K562 (cell line): ENCODE data around the gene ABCC9. TPM values are rescaled to one million over a fixed set of nuclear protein-coding genes. Genes with fewer than 3 reads are reported as not detected.

Experiments
- ATAC-seq: fragments of 200-7000 bp; cut with Tn5 transposase; 3 replicates; pipeline ENCODE4 v1.9.1; 2020; ENCODE audit warnings: moderate library complexity
- BruUV-seq: library from RNA; stranded (reverse); fragments of 400-500 nt; replicated peaks from 2 replicates; lab custom pipeline; 2021; lab: Mats Ljungman, UMichigan
- CTCF ChIA-PET: fragments of 300-600 bp; formaldehyde crosslinking; extraction: SDS; loops from one replicate; lab custom pipeline; 2021; ENCODE audit warnings: low intra/inter-chr PET ratio; lab: Yijun Ruan, JAX
- POLR2A ChIA-PET: fragments of 300-600, 350-650 bp; sonication (Branson Sonifier 250); formaldehyde crosslinking; extraction: SDS; loops from one replicate; lab custom pipeline; 2021; ENCODE audit warnings: antibody characterized with exemption, inconsistent platforms; lab: Yijun Ruan, JAX
- DNase-seq, 4 experiments: peaks; one replicate each; pipeline versions ENCODE4 v3.0.0 to v3.0.0-alpha.2; 2011 to 2018; ENCODE audit warnings: low spot score in 3 of 4, mixed read lengths in 3 of 4; ENCODE audit errors: extremely low read depth in 1 of 4
- FAIRE-seq: peaks from 2 replicates; lab custom pipeline; 2011; peaks lifted over from hg19 to GRCh38; lab: Jason Lieb, UNC
- H2AFZ ChIP-seq: 2 replicates; pipeline ENCODE4 v1.6.0; 2011; ENCODE audit warnings: low read depth, low read length, control low read depth, inconsistent platforms
- H3K27ac ChIP-seq: fragments of 200-600 bp; 3 replicates; pipeline ENCODE4 v1.8.0; 2011; ENCODE audit warnings: low read depth, mild to moderate bottlenecking, control low read depth, inconsistent platforms, low read length, moderate library complexity, mixed read lengths; ENCODE audit errors: extremely low read depth
- H3K27me3 ChIP-seq, 2 experiments: fragments of 300-600 bp in 1 of 2; 2 replicates in 1 of 2; 3 replicates in 1 of 2; pipeline versions ENCODE4 v1.6.0 to v1.8.0; 2011; ENCODE audit warnings: inconsistent platforms in 2 of 2, low read length in 2 of 2, mild to moderate bottlenecking in 1 of 2, mixed read lengths in 1 of 2, moderate library complexity in 1 of 2; ENCODE audit not compliant: control insufficient read depth in 2 of 2, insufficient read depth in 2 of 2
- H3K36me3 ChIP-seq: fragments of 300-600 bp; 3 replicates; pipeline ENCODE4 v1.8.0; 2011; ENCODE audit warnings: mild to moderate bottlenecking, low read length, inconsistent platforms; ENCODE audit not compliant: control insufficient read depth, insufficient read depth
- H3K4me1 ChIP-seq, 2 experiments: fragments of 200-600 bp in 1 of 2; replicated peaks in 1 of 2; 2 replicates in 1 of 2; 3 replicates in 1 of 2; pipeline versions ENCODE4 v1.5.1 to v1.8.0; 2011; ENCODE audit warnings: inconsistent platforms in 2 of 2, low read length in 2 of 2, mild to moderate bottlenecking in 1 of 2, mixed read lengths in 1 of 2, moderate library complexity in 1 of 2; ENCODE audit not compliant: control insufficient read depth in 2 of 2, insufficient read depth in 2 of 2
- H3K4me2 ChIP-seq: 2 replicates; pipeline ENCODE4 v1.6.1; 2011; ENCODE audit warnings: low read length, control low read depth, inconsistent platforms, mixed read lengths; ENCODE audit not compliant: insufficient read depth
- H3K4me3 ChIP-seq: fragments of 200-600 bp; sonication (generic), shearing (Covaris generic); 2 replicates; pipeline ENCODE4 v1.5.1; 2016; ENCODE audit warnings: control low read depth, inconsistent platforms
- H3K79me2 ChIP-seq: fragments of 200-600 bp; 3 replicates; pipeline ENCODE4 v1.8.0; 2011; ENCODE audit warnings: low read length, inconsistent platforms; ENCODE audit not compliant: control insufficient read depth, insufficient read depth
- H3K9ac ChIP-seq, 2 experiments: 2 replicates each; pipeline versions ENCODE4 v1.6.0 to v1.6.1; 2011; ENCODE audit warnings: low read depth in 2 of 2, low read length in 2 of 2, control low read depth in 1 of 2, inconsistent platforms in 1 of 2, mild to moderate bottlenecking in 1 of 2, mixed read lengths in 1 of 2; ENCODE audit not compliant: insufficient read depth in 1 of 2
- H3K9me1 ChIP-seq: one replicate; pipeline ENCODE4 v1.6.0; 2011; ENCODE audit warnings: inconsistent platforms, mild to moderate bottlenecking, low read length, moderate library complexity; ENCODE audit not compliant: control insufficient read depth, insufficient read depth
- H3K9me3 ChIP-seq: replicated peaks from 2 replicates; pipeline ENCODE4 v1.5.1; 2011; ENCODE audit warnings: low read depth, low read length, inconsistent platforms; ENCODE audit not compliant: control insufficient read depth, insufficient read depth
- H4K20me1 ChIP-seq: replicated peaks from 2 replicates; pipeline ENCODE4 v1.6.1; 2011; ENCODE audit warnings: low read length, inconsistent platforms, mixed read lengths; ENCODE audit not compliant: control insufficient read depth, insufficient read depth
- CCNT2 ChIP-seq: IDR thresholded peaks from 2 replicates; pipeline ENCODE4 v1.6.1; 2011; ENCODE audit warnings: borderline replicate concordance, low read depth, mild to moderate bottlenecking, moderate library complexity, mixed read lengths, low read length; ENCODE audit not compliant: insufficient read length; ENCODE audit errors: extremely low read depth
- FOXP1 ChIP-seq: sonication (generic); formaldehyde crosslinking; IDR thresholded peaks from 2 replicates; pipeline ENCODE4 v1.8.0; 2022; ENCODE audit warnings: mild to moderate bottlenecking, missing genetic modification reagents
- HOXB6 ChIP-seq: fragments of 250-450 bp; sonication (Bioruptor Pico); IDR thresholded peaks from 2 replicates; pipeline ENCODE4 v1.5.1; 2022; ENCODE audit warnings: mild to moderate bottlenecking, borderline replicate concordance
- TCFL5 ChIP-seq: fragments of 250-450 bp; sonication (Bioruptor Pico); conservative IDR thresholded peaks from 2 replicates; pipeline ENCODE4 v1.6.1; 2021; ENCODE audit warnings: mild to moderate bottlenecking, moderate library complexity, matching md5 sums
- ZNF24 ChIP-seq: fragments of 450-650 bp; IDR thresholded peaks from 2 replicates; pipeline ENCODE4 v1.6.1; 2016
- WGBS: fragments of 100-300 bp; shearing (Covaris generic); methylation state at CpG from one replicate; pipeline ENCODE4 v1.1.6; 2016; ENCODE audit warnings: low coverage, mixed read lengths; ENCODE audit not compliant: insufficient coverage; ENCODE audit errors: missing lambda C conversion rate; 5-methylcytosine and 5-hydroxymethylcytosine counted together
- in situ Hi-C: fragments of 300-500 bp; cut with MboI; formaldehyde crosslinking; loops from 4 replicates; pipeline ENCODE4 v1.15.0; 2018; ENCODE audit warnings: inconsistent platforms, mixed read lengths
- intact Hi-C: fragments of 100-400 bp; cut with micrococcal nuclease; formaldehyde crosslinking; loops from 2 replicates; pipeline ENCODE4 v1.14.2; 2022
- polyA plus RNA-seq, 8 experiments: library from polyadenylated mRNA; depleted of rRNA in 4 of 8; stranded (reverse) in 5 of 8; unstranded in 3 of 8; fragments of >200 nt; fragmentation: Nextera tagmentation in 2 of 8; fragmentation: Illumina TruSeq in 1 of 8; extraction: Ambion mirVana in 2 of 8; extraction: Trizol in 1 of 8; gene quantifications; 2 replicates each; pipeline versions ENCODE4 v1.2.1 to v1.2.3, GENCODE V29; 2011 to 2014; ENCODE audit warnings: inconsistent platforms in 1 of 8, missing spikeins in 1 of 8
- total RNA-seq, 7 experiments: library from RNA; depleted of rRNA in 6 of 7; stranded (reverse); fragments of >200 nt in 6 of 7; fragmentation: Illumina TruSeq in 2 of 7; extraction: Trizol in 2 of 7; gene quantifications; 2 replicates each; pipeline versions ENCODE4 v1.2.1 to v1.2.3, GENCODE V29; 2011 to 2021; ENCODE audit warnings: low replicate concordance in 1 of 7
- TF ChIP-seq, protein P1 (sequence below): fragments of 250-450 bp; sonication (Bioruptor Pico); IDR thresholded peaks from 2 replicates; pipeline ENCODE4 v1.4.0; 2020; ENCODE audit warnings: borderline replicate concordance
- TF ChIP-seq, protein P2 (sequence below): fragments of 200-400 bp; formaldehyde crosslinking; IDR thresholded peaks from 2 replicates; pipeline ENCODE4 v1.6.1; 2017; ENCODE audit warnings: mild to moderate bottlenecking, low read depth, low read length, moderate library complexity
- TF ChIP-seq, protein P3 (sequence below), 2 experiments: fragments of 250-450 bp in 1 of 2; fragments of 450-650 bp in 1 of 2; sonication (Bioruptor Pico) in 1 of 2; IDR thresholded peaks; 2 replicates each; pipeline versions ENCODE4 v1.6.1 to v1.8.0; 2016 to 2021; ENCODE audit warnings: mild to moderate bottlenecking in 2 of 2, moderate library complexity in 2 of 2, missing compliant biosample characterization in 1 of 2, missing genetic modification characterization in 1 of 2
- TF ChIP-seq, protein P4 (sequence below): IDR thresholded peaks from 3 replicates; pipeline ENCODE4 v1.6.1; 2011; ENCODE audit warnings: borderline replicate concordance, mild to moderate bottlenecking; ENCODE audit not compliant: insufficient read length, insufficient read depth
- TF ChIP-seq, protein P5 (sequence below): sonication (generic); formaldehyde crosslinking; IDR thresholded peaks from 2 replicates; pipeline ENCODE4 v1.8.0; 2022; ENCODE audit warnings: mild to moderate bottlenecking, missing genetic modification reagents

The ABCC9 gene
- total and polyA plus RNA-seq, 9 of the 15 experiments (the other 6 are each of a cell fraction or from before 2014, with no cell fraction given), result 0.05 to 0.40 (median 0.18) TPM

DNA sequence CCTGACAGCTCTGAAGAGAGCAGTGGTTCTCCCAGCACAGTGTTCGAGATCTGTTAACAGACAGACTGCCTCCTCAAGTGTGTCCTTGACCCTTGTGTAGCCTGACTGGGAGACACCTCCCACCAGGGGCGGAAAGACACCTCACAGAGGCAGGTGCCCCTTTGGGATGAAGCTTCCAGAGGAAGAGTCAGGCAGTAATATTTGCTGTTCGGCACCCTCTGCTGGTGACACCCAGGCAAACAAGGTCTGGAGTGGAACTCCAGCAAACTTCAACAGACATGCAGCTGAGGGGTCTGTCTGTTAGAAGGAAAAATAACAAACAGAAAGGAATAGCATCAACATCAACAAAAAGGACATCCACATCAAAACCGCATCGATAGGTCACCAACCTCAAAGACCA lies 21.6 kb upstream of the ABCC9 start:
- Histone ChIP-seq H3K27ac (no peak overlapping the region), H3K9ac (no peak overlapping the region), H3K79me2 (no peaks in the 10 kb centered on the region), H3K4me2 (no peak overlapping the region), H3K27me3 (no peaks in the 10 kb centered on the region), H2AFZ (no peak overlapping the region), H3K9me1 (no peaks in the 10 kb centered on the region), H4K20me1 (no peaks in the 10 kb centered on the region), H3K9me3 (no peaks in the 10 kb centered on the region), H3K4me3 (no peak overlapping the region), H3K36me3 (no peaks in the 10 kb centered on the region), H3K4me1 (no peaks in the 10 kb centered on the region)
- 12% methylated on average over 5 of the region's 5 CpGs for WGBS
- CTCF ChIA-PET, result no interaction called here
- intact Hi-C loops (no loop called here), in situ Hi-C loops (no loop called here)
- DNase-seq (no peak), ATAC-seq (no peak), FAIRE-seq (no peak)
- TF ChIP-seq FOXP1 (no peak), TCFL5 (CRISPR knock-in tag) (no peak), CCNT2 (no peak), ZNF24 (no peak), HOXB6 (CRISPR knock-in tag) (no peak)
- TF ChIP-seq, protein P1, sequence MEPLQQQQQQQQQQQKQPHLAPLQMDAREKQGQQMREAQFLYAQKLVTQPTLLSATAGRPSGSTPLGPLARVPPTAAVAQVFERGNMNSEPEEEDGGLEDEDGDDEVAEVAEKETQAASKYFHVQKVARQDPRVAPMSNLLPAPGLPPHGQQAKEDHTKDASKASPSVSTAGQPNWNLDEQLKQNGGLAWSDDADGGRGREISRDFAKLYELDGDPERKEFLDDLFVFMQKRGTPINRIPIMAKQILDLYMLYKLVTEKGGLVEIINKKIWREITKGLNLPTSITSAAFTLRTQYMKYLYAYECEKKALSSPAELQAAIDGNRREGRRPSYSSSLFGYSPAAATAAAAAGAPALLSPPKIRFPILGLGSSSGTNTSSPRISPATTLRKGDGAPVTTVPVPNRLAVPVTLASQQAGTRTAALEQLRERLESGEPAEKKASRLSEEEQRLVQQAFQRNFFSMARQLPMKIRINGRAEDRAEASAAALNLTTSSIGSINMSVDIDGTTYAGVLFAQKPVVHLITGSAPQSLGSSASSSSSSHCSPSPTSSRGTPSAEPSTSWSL (CRISPR knock-in tag), result no peak
- TF ChIP-seq, protein P2, sequence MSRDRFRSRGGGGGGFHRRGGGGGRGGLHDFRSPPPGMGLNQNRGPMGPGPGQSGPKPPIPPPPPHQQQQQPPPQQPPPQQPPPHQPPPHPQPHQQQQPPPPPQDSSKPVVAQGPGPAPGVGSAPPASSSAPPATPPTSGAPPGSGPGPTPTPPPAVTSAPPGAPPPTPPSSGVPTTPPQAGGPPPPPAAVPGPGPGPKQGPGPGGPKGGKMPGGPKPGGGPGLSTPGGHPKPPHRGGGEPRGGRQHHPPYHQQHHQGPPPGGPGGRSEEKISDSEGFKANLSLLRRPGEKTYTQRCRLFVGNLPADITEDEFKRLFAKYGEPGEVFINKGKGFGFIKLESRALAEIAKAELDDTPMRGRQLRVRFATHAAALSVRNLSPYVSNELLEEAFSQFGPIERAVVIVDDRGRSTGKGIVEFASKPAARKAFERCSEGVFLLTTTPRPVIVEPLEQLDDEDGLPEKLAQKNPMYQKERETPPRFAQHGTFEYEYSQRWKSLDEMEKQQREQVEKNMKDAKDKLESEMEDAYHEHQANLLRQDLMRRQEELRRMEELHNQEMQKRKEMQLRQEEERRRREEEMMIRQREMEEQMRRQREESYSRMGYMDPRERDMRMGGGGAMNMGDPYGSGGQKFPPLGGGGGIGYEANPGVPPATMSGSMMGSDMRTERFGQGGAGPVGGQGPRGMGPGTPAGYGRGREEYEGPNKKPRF, result no peak
- TF ChIP-seq, protein P3, sequence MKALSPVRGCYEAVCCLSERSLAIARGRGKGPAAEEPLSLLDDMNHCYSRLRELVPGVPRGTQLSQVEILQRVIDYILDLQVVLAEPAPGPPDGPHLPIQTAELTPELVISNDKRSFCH (CRISPR knock-in tag; IDR thresholded peaks at IDR 0.05), result no peak
- TF ChIP-seq, protein P3 (tag; IDR thresholded peaks at IDR 0.05), result no peak
- TF ChIP-seq, protein P4, sequence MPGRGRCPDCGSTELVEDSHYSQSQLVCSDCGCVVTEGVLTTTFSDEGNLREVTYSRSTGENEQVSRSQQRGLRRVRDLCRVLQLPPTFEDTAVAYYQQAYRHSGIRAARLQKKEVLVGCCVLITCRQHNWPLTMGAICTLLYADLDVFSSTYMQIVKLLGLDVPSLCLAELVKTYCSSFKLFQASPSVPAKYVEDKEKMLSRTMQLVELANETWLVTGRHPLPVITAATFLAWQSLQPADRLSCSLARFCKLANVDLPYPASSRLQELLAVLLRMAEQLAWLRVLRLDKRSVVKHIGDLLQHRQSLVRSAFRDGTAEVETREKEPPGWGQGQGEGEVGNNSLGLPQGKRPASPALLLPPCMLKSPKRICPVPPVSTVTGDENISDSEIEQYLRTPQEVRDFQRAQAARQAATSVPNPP, result no peak
- TF ChIP-seq, protein P5, sequence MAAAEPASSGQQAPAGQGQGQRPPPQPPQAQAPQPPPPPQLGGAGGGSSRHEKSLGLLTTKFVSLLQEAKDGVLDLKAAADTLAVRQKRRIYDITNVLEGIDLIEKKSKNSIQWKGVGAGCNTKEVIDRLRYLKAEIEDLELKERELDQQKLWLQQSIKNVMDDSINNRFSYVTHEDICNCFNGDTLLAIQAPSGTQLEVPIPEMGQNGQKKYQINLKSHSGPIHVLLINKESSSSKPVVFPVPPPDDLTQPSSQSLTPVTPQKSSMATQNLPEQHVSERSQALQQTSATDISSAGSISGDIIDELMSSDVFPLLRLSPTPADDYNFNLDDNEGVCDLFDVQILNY (CRISPR knock-in tag), result no peak
- no TSS peak for BruUV-seq
- POLR2A ChIA-PET, result no interaction called here
